IMR-90 (cell line): ENCODE measurements around the gene TMEM163. TPM values are rescaled to one million over a fixed set of nuclear protein-coding genes. Genes with fewer than 3 reads are reported as not detected.

Experiments used
- ATAC-seq: fragments of 200-7000 bp; cut with Tn5 transposase; 2 replicates; pipeline ENCODE4 v1.9.1; 2020; ENCODE audit warnings: low read depth, mild to moderate bottlenecking, moderate library complexity
- BruUV-seq: library from RNA; stranded (reverse); fragments of 400-500 nt; replicated peaks from 2 replicates; lab custom pipeline; 2021; lab: Mats Ljungman, UMichigan
- CTCF ChIA-PET: fragments of 300-600 bp; formaldehyde crosslinking; extraction: SDS; loops from one replicate; lab custom pipeline; 2021; ENCODE audit warnings: antibody characterized with exemption; lab: Yijun Ruan, JAX
- POLR2A ChIA-PET: fragments of 300-600 bp; sonication (Branson Sonifier 250); formaldehyde crosslinking; loops from one replicate; lab custom pipeline; 2022; ENCODE audit warnings: antibody characterized with exemption; ENCODE audit not compliant: unreplicated experiment; lab: Charles Lee
- DNase-seq: peaks from one replicate; pipeline ENCODE4 v3.0.0; 2013
- H2AFZ ChIP-seq: replicated peaks from 2 replicates; pipeline ENCODE3; 2013; ENCODE audit warnings: low read length, mild to moderate bottlenecking; ENCODE audit not compliant: poor library complexity
- H2AK5ac ChIP-seq: 2 replicates; pipeline ENCODE4 v1.6.1; 2013; ENCODE audit warnings: low read depth, low read length, inconsistent platforms
- H2AK9ac ChIP-seq: replicated peaks from 2 replicates; pipeline ENCODE3; 2013; ENCODE audit warnings: mild to moderate bottlenecking, low read depth, low read length, moderate library complexity; ENCODE audit not compliant: poor library complexity
- H2BK120ac ChIP-seq: 2 replicates; pipeline ENCODE4 v1.6.1; 2013; ENCODE audit warnings: low read depth, low read length, inconsistent platforms
- H2BK15ac ChIP-seq: 3 replicates; pipeline ENCODE4 v1.6.1; 2013; ENCODE audit warnings: low read depth, low read length, inconsistent platforms
- H2BK20ac ChIP-seq: 2 replicates; pipeline ENCODE4 v1.6.1; 2013; ENCODE audit warnings: low read depth, mild to moderate bottlenecking, inconsistent platforms, low read length, moderate library complexity
- H2BK5ac ChIP-seq: 2 replicates; pipeline ENCODE4 v1.6.1; 2013; ENCODE audit warnings: mild to moderate bottlenecking, low read depth, low read length, inconsistent platforms; ENCODE audit not compliant: poor library complexity, severe bottlenecking
- H3K14ac ChIP-seq: replicated peaks from 2 replicates; pipeline ENCODE4 v1.6.1; 2013; ENCODE audit warnings: low read depth, low read length, inconsistent platforms
- H3K18ac ChIP-seq: 2 replicates; pipeline ENCODE4 v1.6.1; 2013; ENCODE audit warnings: low read depth, low read length, control low read depth
- H3K23ac ChIP-seq: 2 replicates; pipeline ENCODE4 v1.6.1; 2013; ENCODE audit warnings: low read depth, low read length, inconsistent platforms
- H3K27ac ChIP-seq: 2 replicates; pipeline ENCODE4 v1.5.1; 2013; ENCODE audit warnings: mild to moderate bottlenecking, control low read depth, low read length; ENCODE audit not compliant: insufficient read depth
- H3K27me3 ChIP-seq: 2 replicates; pipeline ENCODE4 v1.6.1; 2013; ENCODE audit warnings: low read length; ENCODE audit not compliant: control insufficient read depth, insufficient read depth
- H3K36me3 ChIP-seq: 2 replicates; pipeline ENCODE4 v1.6.1; 2013; ENCODE audit warnings: low read length, mixed read lengths; ENCODE audit not compliant: control insufficient read depth, insufficient read depth
- H3K4ac ChIP-seq: 2 replicates; pipeline ENCODE4 v1.6.1; 2013; ENCODE audit warnings: low read depth, low read length, inconsistent platforms
- H3K4me1 ChIP-seq: 2 replicates; pipeline ENCODE4 v1.6.1; 2013; ENCODE audit warnings: low read length, mixed read lengths; ENCODE audit not compliant: control insufficient read depth, insufficient read depth
- H3K4me2 ChIP-seq: 2 replicates; pipeline ENCODE4 v1.6.1; 2013; ENCODE audit warnings: low read depth, mild to moderate bottlenecking, control low read depth, low read length, moderate library complexity
- H3K4me3 ChIP-seq: 2 replicates; pipeline ENCODE4 v1.5.1; 2013; ENCODE audit warnings: low read depth, mild to moderate bottlenecking, control low read depth, low read length, moderate library complexity; ENCODE audit not compliant: insufficient read depth
- H3K56ac ChIP-seq: 2 replicates; pipeline ENCODE4 v1.6.1; 2013; ENCODE audit warnings: low read length, inconsistent platforms; ENCODE audit not compliant: insufficient read depth; ENCODE audit errors: extremely low read depth
- H3K79me1 ChIP-seq, 2 experiments: 2 replicates each; pipeline ENCODE4 v1.6.1; 2013; ENCODE audit warnings: low read length in 2 of 2, inconsistent platforms in 1 of 2, low read depth in 1 of 2
- H3K9ac ChIP-seq: 2 replicates; pipeline ENCODE4 v1.6.1; 2013; ENCODE audit warnings: low read depth, low read length, control low read depth
- H3K9me1 ChIP-seq: 2 replicates; pipeline ENCODE4 v1.6.1; 2013; ENCODE audit warnings: low read length, inconsistent platforms; ENCODE audit not compliant: insufficient read depth
- H3K9me3 ChIP-seq: 2 replicates; pipeline ENCODE4 v1.6.1; 2013; ENCODE audit warnings: low read length; ENCODE audit not compliant: control insufficient read depth, insufficient read depth
- H4K20me1 ChIP-seq: 2 replicates; pipeline ENCODE4 v1.6.1; 2013; ENCODE audit warnings: low read length, inconsistent platforms; ENCODE audit not compliant: insufficient read depth
- H4K5ac ChIP-seq: 2 replicates; pipeline ENCODE4 v1.6.1; 2013; ENCODE audit warnings: mild to moderate bottlenecking, low read depth, low read length, control low read depth
- H4K8ac ChIP-seq, 2 experiments: 2 replicates each; pipeline ENCODE4 v1.6.1; 2013; ENCODE audit warnings: low read depth in 2 of 2, low read length in 2 of 2, control low read depth in 1 of 2, inconsistent platforms in 1 of 2
- H4K91ac ChIP-seq: 2 replicates; pipeline ENCODE4 v1.6.1; 2013; ENCODE audit warnings: low read depth, low read length, inconsistent platforms; ENCODE audit not compliant: insufficient read depth
- BHLHE40 ChIP-seq: fragments of 150-350 bp; IDR thresholded peaks from 2 replicates; pipeline ENCODE4 v1.6.1; 2016; ENCODE audit warnings: mild to moderate bottlenecking, low read depth, low read length
- CEBPB ChIP-seq: IDR thresholded peaks from 2 replicates; pipeline ENCODE4 v1.6.1; 2012; ENCODE audit warnings: low read depth, low read length, improper control_type of control experiment
- CHD1 ChIP-seq: IDR thresholded peaks from 2 replicates; pipeline ENCODE4 v1.6.1; 2012; ENCODE audit warnings: low read depth, low read length, improper control_type of control experiment
- CTCF ChIP-seq: conservative IDR thresholded peaks from 2 replicates; pipeline ENCODE4 v1.5.1; 2012; ENCODE audit warnings: mild to moderate bottlenecking, low read depth, low read length, improper control_type of control experiment
- ELK1 ChIP-seq: fragments of 150-350 bp; IDR thresholded peaks from 2 replicates; pipeline ENCODE4 v1.6.1; 2016; ENCODE audit warnings: low read depth, mild to moderate bottlenecking, low read length, moderate library complexity, borderline replicate concordance
- FOS ChIP-seq: fragments of 150-350 bp; IDR thresholded peaks from 2 replicates; pipeline ENCODE4 v1.6.1; 2016; ENCODE audit warnings: low read depth, low read length
- MAFK ChIP-seq: IDR thresholded peaks from 2 replicates; pipeline ENCODE4 v1.6.1; 2012; ENCODE audit warnings: low read depth, low read length, improper control_type of control experiment
- MAZ ChIP-seq: IDR thresholded peaks from 2 replicates; pipeline ENCODE4 v1.6.1; 2012; ENCODE audit warnings: low read depth, mild to moderate bottlenecking, low read length, improper control_type of control experiment, moderate library complexity, borderline replicate concordance
- MXI1 ChIP-seq: IDR thresholded peaks from 2 replicates; pipeline ENCODE4 v1.6.1; 2012; ENCODE audit warnings: low read depth, mild to moderate bottlenecking, low read length, moderate library complexity, borderline replicate concordance
- NFE2L2 ChIP-seq: fragments of 150-350 bp; IDR thresholded peaks from 2 replicates; pipeline ENCODE4 v1.6.1; 2016; ENCODE audit warnings: low read depth, mild to moderate bottlenecking, low read length
- POLR2A ChIP-seq: IDR thresholded peaks from 2 replicates; pipeline ENCODE4 v1.6.1; 2012; ENCODE audit warnings: mild to moderate bottlenecking, low read depth, low read length
- RAD21 ChIP-seq: IDR thresholded peaks from 2 replicates; pipeline ENCODE4 v1.6.1; 2012; ENCODE audit warnings: low read length, improper control_type of control experiment
- RCOR1 ChIP-seq: IDR thresholded peaks from 2 replicates; pipeline ENCODE4 v1.6.1; 2012; ENCODE audit warnings: mild to moderate bottlenecking, low read length, improper control_type of control experiment; ENCODE audit not compliant: insufficient replicate concordance
- RFX5 ChIP-seq: IDR thresholded peaks from 2 replicates; pipeline ENCODE4 v1.8.0; 2012; ENCODE audit warnings: low read depth, mild to moderate bottlenecking, low read length, moderate library complexity
- SMC3 ChIP-seq: fragments of 150-350 bp; IDR thresholded peaks from 2 replicates; pipeline ENCODE4 v1.6.1; 2016; ENCODE audit warnings: low read depth, mild to moderate bottlenecking, antibody characterized with exemption, low read length, moderate library complexity
- USF2 ChIP-seq: fragments of 150-350 bp; IDR thresholded peaks from 2 replicates; pipeline ENCODE4 v1.6.1; 2017; ENCODE audit warnings: mild to moderate bottlenecking, antibody characterized with exemption, low read length, low read depth
- WGBS, 2 experiments: methylation state at CpG; one replicate each; pipeline versions ENCODE4 v1.1.5 to v1.1.7; 2013; ENCODE audit warnings: missing lambda C conversion rate in 2 of 2; ENCODE audit not compliant: insufficient read length in 1 of 2; ENCODE audit errors: extremely low coverage in 2 of 2; 5-methylcytosine and 5-hydroxymethylcytosine counted together
- dilution Hi-C: fragments of 300-500 bp; cut with HindIII; formaldehyde crosslinking; loops from one replicate; pipeline ENCODE4 v1.14.3; 2018; ENCODE audit warnings: low sequenced_read_pairs; ENCODE audit not compliant: unreplicated experiment
- in situ Hi-C: fragments of 300-500 bp; cut with MboI; formaldehyde crosslinking; loops from 3 replicates; pipeline ENCODE4 v1.14.3; 2019; ENCODE audit warnings: low sequenced_read_pairs, inconsistent platforms, mixed read lengths
- intact Hi-C: fragments of 100-400 bp; cut with micrococcal nuclease; formaldehyde crosslinking; loops from 2 replicates; pipeline ENCODE4 v1.10.0; 2022
- polyA plus RNA-seq, 3 experiments: library from polyadenylated mRNA; depleted of rRNA; stranded (reverse); fragments of >200 nt; gene quantifications; 2 replicates each; pipeline ENCODE4 v1.2.3, GENCODE V29; 2012; ENCODE audit warnings: low replicate concordance in 1 of 3
- total RNA-seq: library from RNA; depleted of rRNA; stranded (reverse); fragments of >200 nt; gene quantifications from 2 replicates; pipeline ENCODE4 v1.2.3, GENCODE V29; 2012

TMEM163 gene
- total and polyA plus RNA-seq, 2 of the 4 experiments (the other 2 are of a cell fraction) = not detected

GRCh38 chr2:134721596-134721995 is 2.8 kb upstream of the TMEM163 start:
- H3K4me1 ChIP-seq = no peaks in the 10 kb centered on the region
- no TSS peak for BruUV-seq
- intact Hi-C loops = no loop called here
- no peak overlapping the region for H3K18ac ChIP-seq
- no peak overlapping the region for H3K23ac ChIP-seq
- no peaks in the 10 kb centered on the region for H4K20me1 ChIP-seq
- no peak overlapping the region for H3K56ac ChIP-seq
- H3K36me3 ChIP-seq = no peaks in the 10 kb centered on the region
- H4K5ac ChIP-seq = no peak overlapping the region
- no peak overlapping the region for H2AK9ac ChIP-seq
- ChIA-PET POLR2A (no interaction called here), CTCF (no interaction called here)
- no peaks in the 10 kb centered on the region for H3K9me1 ChIP-seq
- no peak overlapping the region for H4K91ac ChIP-seq
- no peak overlapping the region for H2BK15ac ChIP-seq
- no peak overlapping the region for H3K4ac ChIP-seq
- H2BK20ac ChIP-seq = no peak overlapping the region
- dilution Hi-C loops = no loop called here
- no peak overlapping the region for H3K27ac ChIP-seq
- TF ChIP-seq CHD1 (no peak), MAZ (no peak), SMC3 (no peak), RAD21 (no peak), CEBPB (no peak), FOS (no peak), CTCF (no peak), POLR2A (no peak), ELK1 (no peak), RFX5 (no peak), NFE2L2 (no peak), RCOR1 (no peak), USF2 (no peak), BHLHE40 (no peak), MAFK (no peak), MXI1 (no peak)
- whole genome bisulfite sequencing, 2 experiments = 67% methylated on average over 1 of the region's 4 CpGs; no CpG with 5 or more reads in 1 of the 2 experiments
- no peak overlapping the region for H3K4me2 ChIP-seq
- H3K27me3 ChIP-seq = peaks cover 44% of the 10 kb centered on the region
- H3K14ac ChIP-seq = no peak overlapping the region
- no peak overlapping the region for H2AK5ac ChIP-seq
- no peak for DNase-seq
- H4K8ac ChIP-seq = no peak overlapping the region
- no peak overlapping the region for H2BK5ac ChIP-seq
- no peak overlapping the region for H3K9ac ChIP-seq
- no peaks in the 10 kb centered on the region for H3K9me3 ChIP-seq
- no peak overlapping the region for H3K4me3 ChIP-seq
- no peaks in the 10 kb centered on the region for H3K79me1 ChIP-seq
- no peak for ATAC-seq
- in situ Hi-C loops = no loop called here
- no peak overlapping the region for H2BK120ac ChIP-seq
- no peak overlapping the region for H2AFZ ChIP-seq
